Adrenal gland (tissue), 12 donors: ENCODE measurements around the gene KIF2A. TPM values are rescaled to one million over a fixed set of nuclear protein-coding genes. Genes with fewer than 3 reads are reported as not detected.
A peak's percentile ranks its signal among the peaks of the same experiment; 100 is the strongest.

ENCODE experiments used
- DNase-seq, 7 donors: peaks; one replicate each; pipeline ENCODE4 v3.0.0-alpha.2; 2019 to 2020
- H3K27ac ChIP-seq, 5 donors: fragments of 200-600 bp; sonication (generic) in 4 of 5; 1 replicate in 3 of 5; 2 replicates in 2 of 5; pipeline versions ENCODE4 v1.5.1 to v1.8.0; 2016 to 2020; ENCODE audit warnings: mild to moderate bottlenecking in 1 of 5
- H3K27me3 ChIP-seq: fragments of 200-600 bp; 2 replicates; pipeline ENCODE4 v1.8.0; 2021
- H3K36me3 ChIP-seq, 2 donors: fragments of 200-600 bp; replicated peaks in 1 of 2; 1 replicate in 1 of 2; 2 replicates in 1 of 2; pipeline versions ENCODE4 v1.5.1 to v1.8.0; 2018 to 2022
- H3K4me1 ChIP-seq, 2 donors: fragments of 200-600 bp; replicated peaks in 1 of 2; 1 replicate in 1 of 2; 2 replicates in 1 of 2; pipeline versions ENCODE4 v1.5.1 to v1.8.0; 2018 to 2021
- H3K4me3 ChIP-seq, 4 donors: fragments of 200-600 bp; sonication (generic) in 3 of 4; one replicate each; pipeline ENCODE4 v1.5.1; 2016 to 2018
- H3K9me3 ChIP-seq, 3 donors: fragments of 200-600 bp; sonication (generic) in 1 of 3; replicated peaks in 1 of 3; 1 replicate in 2 of 3; 2 replicates in 1 of 3; pipeline versions ENCODE4 v1.5.1 to v1.8.0; 2016 to 2021
- CTCF ChIP-seq, 6 experiments: fragments of 450-650 bp in 4 of 6; fragments of 200-600 bp in 2 of 6; sonication (generic) in 1 of 6; IDR thresholded peaks; 1 replicate in 5 of 6; 2 replicates in 1 of 6; pipeline versions ENCODE4 v1.5.1 to v1.8.0; 2016 to 2021; ENCODE audit warnings: antibody characterized with exemption in 6 of 6, mild to moderate bottlenecking in 2 of 6, moderate library complexity in 1 of 6
- POLR2A ChIP-seq, 2 donors: fragments of 450-650 bp; IDR thresholded peaks; one replicate each; pipeline ENCODE4 v1.6.1; 2017; ENCODE audit warnings: antibody characterized with exemption in 2 of 2, mild to moderate bottlenecking in 2 of 2, moderate library complexity in 1 of 2
- WGBS, 4 donors: extraction: QIAGEN DNeasy Blood & Tissue Kit in 2 of 4; methylation state at CpG; one replicate each; pipeline versions ENCODE4 v1.1.5 to v1.1.7; 2013 to 2017; 5-methylcytosine and 5-hydroxymethylcytosine counted together
- intact Hi-C, 2 donors: fragments of 100-400 bp; cut with DNase I; formaldehyde crosslinking; loops; one replicate each; pipeline versions ENCODE4 v1.14.1 to v1.15.0; 2022 to 2023
- polyA plus RNA-seq, 3 donors: library from polyadenylated mRNA; stranded (reverse); fragments of 200-250 nt in 2 of 3; fragments of 350-450 nt in 1 of 3; fragmentation: Illumina TruSeq in 1 of 3; extraction: RNeasy Lipid Tissue Mini Kit (QIAGEN cat#74804) in 1 of 3; gene quantifications; one replicate each; pipeline ENCODE4 v1.2.3, GENCODE V29; 2013 to 2014
- total RNA-seq, 9 donors: library from RNA; depleted of rRNA in 4 of 9; stranded (reverse); fragments of >200 nt in 4 of 9; fragments of 120-200 nt in 1 of 9; fragmentation: NEBNext Ultra II Directional in 1 of 9; extraction: Animal tissue kit (Norgen Biotek cat#: 25700) in 1 of 9; gene quantifications; one replicate each; pipeline versions ENCODE4 v1.1.0 to v1.2.4, GENCODE V29; 2013 to 2023
- donor health status: healthy with polysubstance abuse.
- donor health status: Bipolar disorder and iron deficiency.
- donor health status: DM: yes; HTN: yes; CAD: no.
- donor health status: DM: no; HTN: no; CAD: no.
- donor health status: DM: no; HTN: no; CAD: no.
- donor health status: DM: yes; HTN: yes; CAD: no.

Gene KIF2A
- total and polyA plus RNA-seq, 12 donors: 2.1 to 50.2 (median 24.2) TPM

- intact Hi-C loops: no loop called here
- Histone ChIP-seq H3K9me3 (no peaks in the 10 kb centered on the region), H3K27ac (peak within 1 kb of the TSS; percentile 80 to 96 (median 92)), H3K27me3 (no peaks in the 10 kb centered on the region), H3K36me3 (peaks cover 0 to 1% of the 10 kb centered on the region in 2 donors), H3K4me3 (peak within 1 kb of the TSS; percentile 29 to 74 (median 48)), H3K4me1 (peaks cover 11 to 12% of the 10 kb centered on the region in 2 donors)
- TF ChIP-seq POLR2A (IDR thresholded peaks at IDR 0.05) (peak; percentile 33 to 75), CTCF (IDR thresholded peaks at IDR 0.05) (no peak)
- 0 to 1% (median 0%) methylated on average over 14 to 66 of the region's 66 CpGs for WGBS, 4 donors
- DNase-seq: peak; percentile 94 to 98 (median 97)
Measured at GRCh38 chr5:62403411-62404250, 97.6 kb downstream of the KIF2A start, which contains the start of gene DIMT1. Gene DIMT1, minus strand, starts transcription at chr5:62403905. Its CDS starts 133 bp downstream, at chr5:62403772.

- no peaks in the 10 kb centered on the region for H3K36me3 ChIP-seq
- H3K4me1 ChIP-seq: peaks cover 0 to 11% of the 10 kb centered on the region in 2 donors
- H3K27ac ChIP-seq: peak within 1 kb of the TSS; percentile 40 to 82 (median 45)
- peak within 1 kb of the TSS; percentile 69 to 98 (median 90) for H3K4me3 ChIP-seq
- TF ChIP-seq POLR2A (IDR thresholded peaks at IDR 0.05): peak; percentile 59 to 62
- TF ChIP-seq CTCF (IDR thresholded peaks at IDR 0.05): no peak
- peak; percentile 98 to 99 (median 98) for DNase-seq
- no peaks in the 10 kb centered on the region for H3K27me3 ChIP-seq
- WGBS, 4 donors: 0 to 1% (median 0%) methylated on average over 32 to 66 of the region's 66 CpGs
- intact Hi-C loops: no loop called here
- no peaks in the 10 kb centered on the region for H3K9me3 ChIP-seq
Measured at GRCh38 chr5:62412549-62413329, 106.7 kb downstream of the KIF2A start, which contains the start of gene IPO11. Gene IPO11, plus strand, starts transcription at chr5:62412763. Its CDS starts 24,517 bp downstream, at chr5:62437280.

- TF ChIP-seq POLR2A (IDR thresholded peaks at IDR 0.05) (no peak), CTCF (IDR thresholded peaks at IDR 0.05) (no peak)
- WGBS, 4 donors: 51 to 55% (median 52%) methylated on average over 3 of the region's 3 CpGs
- Histone ChIP-seq H3K9me3 (no peaks in the 10 kb centered on the region), H3K4me3 (peak overlapping the region in 1 of 4 donors; percentile 90), H3K4me1 (peaks cover 0 to 11% of the 10 kb centered on the region in 2 donors), H3K27me3 (no peaks in the 10 kb centered on the region), H3K27ac (no peak overlapping the region), H3K36me3 (no peaks in the 10 kb centered on the region)
- intact Hi-C loops: no loop called here
- DNase-seq: no peak
Measured at GRCh38 chr5:62413711-62414110, 107.7 kb downstream of the KIF2A start.
